Measurements from ENCODE around the gene ZBTB47.

DNA sequence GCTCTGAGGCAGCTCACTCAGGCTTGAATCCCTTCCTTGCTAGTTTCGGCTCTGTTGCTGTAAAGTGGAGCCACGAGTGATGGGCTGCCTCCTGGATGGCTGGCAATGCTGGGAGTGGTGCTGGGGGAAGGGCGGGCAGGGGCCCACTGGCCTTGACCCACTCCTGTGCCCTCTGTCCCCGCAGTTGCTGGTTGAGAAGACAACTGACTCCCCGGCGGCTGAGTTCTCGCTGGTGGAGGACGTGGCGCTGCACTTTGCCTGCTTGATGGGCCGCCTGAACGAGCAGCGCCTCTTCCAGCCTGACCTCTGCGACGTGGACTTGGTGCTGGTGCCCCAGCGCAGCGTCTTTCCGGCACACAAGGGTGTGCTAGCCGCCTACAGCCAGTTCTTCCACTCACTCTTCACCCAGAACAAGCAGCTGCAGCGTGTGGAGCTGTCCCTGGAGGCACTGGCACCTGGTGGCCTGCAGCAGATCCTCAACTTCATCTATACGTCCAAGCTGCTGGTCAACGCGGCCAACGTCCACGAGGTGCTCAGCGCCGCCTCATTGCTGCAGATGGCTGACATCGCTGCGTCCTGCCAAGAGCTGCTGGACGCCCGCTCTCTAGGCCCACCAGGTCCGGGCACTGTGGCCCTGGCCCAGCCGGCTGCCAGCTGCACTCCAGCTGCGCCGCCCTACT is 4.7 kb downstream of the ZBTB47 start:
- TF ChIP-seq CTCF (IDR thresholded peaks at IDR 0.05; ENCODE audit: low read depth, low read length) (no peak), EZH2phosphoT487 (IDR thresholded peaks at IDR 0.05; ENCODE audit: low read depth) (no peak)

All from OCI-LY3 (cell line).